IMR-90 (cell line): ENCODE data around the gene PIEZO2. TPM values are rescaled to one million over a fixed set of nuclear protein-coding genes. Genes with fewer than 3 reads are reported as not detected.
A peak's percentile ranks its signal among the peaks of the same experiment; 100 is the strongest.

Experiments
- ATAC-seq: fragments of 200-7000 bp; cut with Tn5 transposase; 2 replicates; pipeline ENCODE4 v1.9.1; 2020; ENCODE audit warnings: low read depth, mild to moderate bottlenecking, moderate library complexity
- BruUV-seq: library from RNA; stranded (reverse); fragments of 400-500 nt; replicated peaks from 2 replicates; lab custom pipeline; 2021; lab: Mats Ljungman, UMichigan
- CTCF ChIA-PET: fragments of 300-600 bp; formaldehyde crosslinking; extraction: SDS; loops from one replicate; lab custom pipeline; 2021; ENCODE audit warnings: antibody characterized with exemption; lab: Yijun Ruan, JAX
- POLR2A ChIA-PET: fragments of 300-600 bp; sonication (Branson Sonifier 250); formaldehyde crosslinking; loops from one replicate; lab custom pipeline; 2022; ENCODE audit warnings: antibody characterized with exemption; ENCODE audit not compliant: unreplicated experiment; lab: Charles Lee
- DNase-seq: peaks from one replicate; pipeline ENCODE4 v3.0.0; 2013
- H2AFZ ChIP-seq: replicated peaks from 2 replicates; pipeline ENCODE3; 2013; ENCODE audit warnings: low read length, mild to moderate bottlenecking; ENCODE audit not compliant: poor library complexity
- H2AK5ac ChIP-seq: 2 replicates; pipeline ENCODE4 v1.6.1; 2013; ENCODE audit warnings: low read depth, low read length, inconsistent platforms
- H2AK9ac ChIP-seq: replicated peaks from 2 replicates; pipeline ENCODE3; 2013; ENCODE audit warnings: mild to moderate bottlenecking, low read depth, low read length, moderate library complexity; ENCODE audit not compliant: poor library complexity
- H2BK120ac ChIP-seq: 2 replicates; pipeline ENCODE4 v1.6.1; 2013; ENCODE audit warnings: low read depth, low read length, inconsistent platforms
- H2BK15ac ChIP-seq: 3 replicates; pipeline ENCODE4 v1.6.1; 2013; ENCODE audit warnings: low read depth, low read length, inconsistent platforms
- H2BK20ac ChIP-seq: 2 replicates; pipeline ENCODE4 v1.6.1; 2013; ENCODE audit warnings: low read depth, mild to moderate bottlenecking, inconsistent platforms, low read length, moderate library complexity
- H2BK5ac ChIP-seq: 2 replicates; pipeline ENCODE4 v1.6.1; 2013; ENCODE audit warnings: mild to moderate bottlenecking, low read depth, low read length, inconsistent platforms; ENCODE audit not compliant: poor library complexity, severe bottlenecking
- H3K14ac ChIP-seq: replicated peaks from 2 replicates; pipeline ENCODE4 v1.6.1; 2013; ENCODE audit warnings: low read depth, low read length, inconsistent platforms
- H3K18ac ChIP-seq: 2 replicates; pipeline ENCODE4 v1.6.1; 2013; ENCODE audit warnings: low read depth, low read length, control low read depth
- H3K23ac ChIP-seq: 2 replicates; pipeline ENCODE4 v1.6.1; 2013; ENCODE audit warnings: low read depth, low read length, inconsistent platforms
- H3K27ac ChIP-seq: 2 replicates; pipeline ENCODE4 v1.5.1; 2013; ENCODE audit warnings: mild to moderate bottlenecking, control low read depth, low read length; ENCODE audit not compliant: insufficient read depth
- H3K27me3 ChIP-seq: 2 replicates; pipeline ENCODE4 v1.6.1; 2013; ENCODE audit warnings: low read length; ENCODE audit not compliant: control insufficient read depth, insufficient read depth
- H3K36me3 ChIP-seq: 2 replicates; pipeline ENCODE4 v1.6.1; 2013; ENCODE audit warnings: low read length, mixed read lengths; ENCODE audit not compliant: control insufficient read depth, insufficient read depth
- H3K4ac ChIP-seq: 2 replicates; pipeline ENCODE4 v1.6.1; 2013; ENCODE audit warnings: low read depth, low read length, inconsistent platforms
- H3K4me1 ChIP-seq: 2 replicates; pipeline ENCODE4 v1.6.1; 2013; ENCODE audit warnings: low read length, mixed read lengths; ENCODE audit not compliant: control insufficient read depth, insufficient read depth
- H3K4me2 ChIP-seq: 2 replicates; pipeline ENCODE4 v1.6.1; 2013; ENCODE audit warnings: low read depth, mild to moderate bottlenecking, control low read depth, low read length, moderate library complexity
- H3K4me3 ChIP-seq: 2 replicates; pipeline ENCODE4 v1.5.1; 2013; ENCODE audit warnings: low read depth, mild to moderate bottlenecking, control low read depth, low read length, moderate library complexity; ENCODE audit not compliant: insufficient read depth
- H3K56ac ChIP-seq: 2 replicates; pipeline ENCODE4 v1.6.1; 2013; ENCODE audit warnings: low read length, inconsistent platforms; ENCODE audit not compliant: insufficient read depth; ENCODE audit errors: extremely low read depth
- H3K79me1 ChIP-seq, 2 experiments: 2 replicates each; pipeline ENCODE4 v1.6.1; 2013; ENCODE audit warnings: low read length in 2 of 2, inconsistent platforms in 1 of 2, low read depth in 1 of 2
- H3K9ac ChIP-seq: 2 replicates; pipeline ENCODE4 v1.6.1; 2013; ENCODE audit warnings: low read depth, low read length, control low read depth
- H3K9me1 ChIP-seq: 2 replicates; pipeline ENCODE4 v1.6.1; 2013; ENCODE audit warnings: low read length, inconsistent platforms; ENCODE audit not compliant: insufficient read depth
- H3K9me3 ChIP-seq: 2 replicates; pipeline ENCODE4 v1.6.1; 2013; ENCODE audit warnings: low read length; ENCODE audit not compliant: control insufficient read depth, insufficient read depth
- H4K20me1 ChIP-seq: 2 replicates; pipeline ENCODE4 v1.6.1; 2013; ENCODE audit warnings: low read length, inconsistent platforms; ENCODE audit not compliant: insufficient read depth
- H4K5ac ChIP-seq: 2 replicates; pipeline ENCODE4 v1.6.1; 2013; ENCODE audit warnings: mild to moderate bottlenecking, low read depth, low read length, control low read depth
- H4K8ac ChIP-seq, 2 experiments: 2 replicates each; pipeline ENCODE4 v1.6.1; 2013; ENCODE audit warnings: low read depth in 2 of 2, low read length in 2 of 2, control low read depth in 1 of 2, inconsistent platforms in 1 of 2
- H4K91ac ChIP-seq: 2 replicates; pipeline ENCODE4 v1.6.1; 2013; ENCODE audit warnings: low read depth, low read length, inconsistent platforms; ENCODE audit not compliant: insufficient read depth
- FOS ChIP-seq: fragments of 150-350 bp; IDR thresholded peaks from 2 replicates; pipeline ENCODE4 v1.6.1; 2016; ENCODE audit warnings: low read depth, low read length
- NFE2L2 ChIP-seq: fragments of 150-350 bp; IDR thresholded peaks from 2 replicates; pipeline ENCODE4 v1.6.1; 2016; ENCODE audit warnings: low read depth, mild to moderate bottlenecking, low read length
- RCOR1 ChIP-seq: IDR thresholded peaks from 2 replicates; pipeline ENCODE4 v1.6.1; 2012; ENCODE audit warnings: mild to moderate bottlenecking, low read length, improper control_type of control experiment; ENCODE audit not compliant: insufficient replicate concordance
- WGBS, 2 experiments: methylation state at CpG; one replicate each; pipeline versions ENCODE4 v1.1.5 to v1.1.7; 2013; ENCODE audit warnings: missing lambda C conversion rate in 2 of 2; ENCODE audit not compliant: insufficient read length in 1 of 2; ENCODE audit errors: extremely low coverage in 2 of 2; 5-methylcytosine and 5-hydroxymethylcytosine counted together
- dilution Hi-C: fragments of 300-500 bp; cut with HindIII; formaldehyde crosslinking; loops from one replicate; pipeline ENCODE4 v1.14.3; 2018; ENCODE audit warnings: low sequenced_read_pairs; ENCODE audit not compliant: unreplicated experiment
- in situ Hi-C: fragments of 300-500 bp; cut with MboI; formaldehyde crosslinking; loops from 3 replicates; pipeline ENCODE4 v1.14.3; 2019; ENCODE audit warnings: low sequenced_read_pairs, inconsistent platforms, mixed read lengths
- intact Hi-C: fragments of 100-400 bp; cut with micrococcal nuclease; formaldehyde crosslinking; loops from 2 replicates; pipeline ENCODE4 v1.10.0; 2022
- polyA plus RNA-seq, 3 experiments: library from polyadenylated mRNA; depleted of rRNA; stranded (reverse); fragments of >200 nt; gene quantifications; 2 replicates each; pipeline ENCODE4 v1.2.3, GENCODE V29; 2012; ENCODE audit warnings: low replicate concordance in 1 of 3
- total RNA-seq: library from RNA; depleted of rRNA; stranded (reverse); fragments of >200 nt; gene quantifications from 2 replicates; pipeline ENCODE4 v1.2.3, GENCODE V29; 2012

Gene PIEZO2
- total and polyA plus RNA-seq, 2 of the 4 experiments (the other 2 are of a cell fraction): 2.4 to 4.1 TPM

GRCh38 chr18:11002277-11002676 is 147.1 kb downstream of the PIEZO2 start:
- Histone ChIP-seq H4K5ac (no peak overlapping the region), H3K18ac (no peak overlapping the region), H2BK120ac (0 out of 2 replicates have a peak overlapping the region, but pooled peaks have one; percentile 37), H2AFZ (no peak overlapping the region), H3K4me2 (no peak overlapping the region), H4K91ac (no peak overlapping the region), H3K4me1 (peaks cover 9% of the 10 kb centered on the region), H3K4ac (peak overlapping the region; percentile 36; the same call in 1 of the 2 replicates), H4K8ac (peak overlapping the region in 1 of 2 experiments; percentile 59; a peak in 1 of 4 replicates), H3K9me3 (no peaks in the 10 kb centered on the region), H2AK9ac (no peak overlapping the region), H2BK15ac (no peak overlapping the region), H3K9ac (no peak overlapping the region), H3K56ac (no peak overlapping the region), H2AK5ac (peak overlapping the region; percentile 64; the same call in 1 of the 2 replicates), H2BK20ac (0 out of 2 replicates have a peak overlapping the region, but pooled peaks have one; percentile 61), H3K27ac (no peak overlapping the region), H3K27me3 (no peaks in the 10 kb centered on the region), H4K20me1 (no peaks in the 10 kb centered on the region), H3K9me1 (peaks cover 4% of the 10 kb centered on the region), H3K14ac (peak overlapping the region; percentile 55), H3K36me3 (no peaks in the 10 kb centered on the region), H2BK5ac (no peak overlapping the region), H3K4me3 (no peak overlapping the region), H3K79me1 (peaks cover 0 to 18% of the 10 kb centered on the region in 2 experiments; a peak in 2 of 4 replicates), H3K23ac (no peak overlapping the region)
- WGBS, 2 experiments: no CpG with 5 or more reads among the region's 1 CpG
- in situ Hi-C loops: no loop called here
- CTCF ChIA-PET: no interaction called here
- DNase-seq (no peak), ATAC-seq (no peak)
- POLR2A ChIA-PET: no interaction called here
- TF ChIP-seq FOS (no peak), NFE2L2 (no peak), RCOR1 (no peak)
- intact Hi-C loops: no loop called here
- dilution Hi-C loops: no loop called here
- BruUV-seq: no TSS peak
